Tibial nerve (tissue), 4 donors: ENCODE data around the gene ATG10.

Experiments used
- EP300 ChIP-seq, 2 donors: sonication (generic); formaldehyde crosslinking; IDR thresholded peaks; one replicate each; pipeline ENCODE4 v1.6.1; 2017; ENCODE audit warnings: antibody characterized with exemption in 2 of 2, mild to moderate bottlenecking in 1 of 2
- POLR2A ChIP-seq, 2 donors: fragments of 450-650 bp; IDR thresholded peaks; one replicate each; pipeline ENCODE4 v1.6.1; 2017; ENCODE audit warnings: antibody characterized with exemption in 2 of 2, mild to moderate bottlenecking in 2 of 2, moderate library complexity in 2 of 2
- TF ChIP-seq, protein P1 (sequence below), 5 experiments: fragments of 200-600 bp in 3 of 5; fragments of 450-650 bp in 2 of 5; sonication (generic) in 3 of 5; IDR thresholded peaks; one replicate each; pipeline ENCODE4 v1.5.1; 2016 to 2019; ENCODE audit warnings: antibody characterized with exemption in 5 of 5, mild to moderate bottlenecking in 3 of 5, moderate library complexity in 2 of 5

DNA sequence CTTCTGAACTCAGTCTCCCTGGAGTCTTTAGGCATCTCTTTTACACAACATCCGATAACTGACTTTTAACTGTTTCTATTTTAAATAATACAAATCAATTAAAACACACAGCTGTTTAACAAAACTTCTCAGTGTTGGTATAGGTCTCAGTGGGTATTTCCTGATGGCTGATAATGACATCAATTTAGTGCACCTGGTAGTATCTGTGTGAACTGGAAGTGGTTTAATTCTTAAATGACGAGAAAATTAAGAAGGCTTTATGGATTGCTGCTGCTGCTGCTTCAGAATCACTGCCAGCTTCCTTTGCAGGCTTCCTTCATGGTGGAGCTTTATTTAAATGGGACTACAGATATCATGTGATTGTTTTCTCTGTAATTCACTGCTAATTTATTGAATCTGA, 214.0 kb downstream of the ATG10 start:
- TF ChIP-seq POLR2A (IDR thresholded peaks at IDR 0.05), result no peak
- TF ChIP-seq, protein P1, sequence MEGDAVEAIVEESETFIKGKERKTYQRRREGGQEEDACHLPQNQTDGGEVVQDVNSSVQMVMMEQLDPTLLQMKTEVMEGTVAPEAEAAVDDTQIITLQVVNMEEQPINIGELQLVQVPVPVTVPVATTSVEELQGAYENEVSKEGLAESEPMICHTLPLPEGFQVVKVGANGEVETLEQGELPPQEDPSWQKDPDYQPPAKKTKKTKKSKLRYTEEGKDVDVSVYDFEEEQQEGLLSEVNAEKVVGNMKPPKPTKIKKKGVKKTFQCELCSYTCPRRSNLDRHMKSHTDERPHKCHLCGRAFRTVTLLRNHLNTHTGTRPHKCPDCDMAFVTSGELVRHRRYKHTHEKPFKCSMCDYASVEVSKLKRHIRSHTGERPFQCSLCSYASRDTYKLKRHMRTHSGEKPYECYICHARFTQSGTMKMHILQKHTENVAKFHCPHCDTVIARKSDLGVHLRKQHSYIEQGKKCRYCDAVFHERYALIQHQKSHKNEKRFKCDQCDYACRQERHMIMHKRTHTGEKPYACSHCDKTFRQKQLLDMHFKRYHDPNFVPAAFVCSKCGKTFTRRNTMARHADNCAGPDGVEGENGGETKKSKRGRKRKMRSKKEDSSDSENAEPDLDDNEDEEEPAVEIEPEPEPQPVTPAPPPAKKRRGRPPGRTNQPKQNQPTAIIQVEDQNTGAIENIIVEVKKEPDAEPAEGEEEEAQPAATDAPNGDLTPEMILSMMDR (IDR thresholded peaks at IDR 0.05), result no peak
- no peak for TF ChIP-seq EP300 (IDR thresholded peaks at IDR 0.05)
